Measurements from ENCODE around the gene SEMA5A.
A peak's percentile ranks its signal among the peaks of the same experiment; 100 is the strongest.

Gene SEMA5A

GRCh38 chr5:9278921-9279603, 266.8 kb downstream of the SEMA5A start:
- no peak for DNase-seq (ENCODE audit: low spot score)

DNA sequence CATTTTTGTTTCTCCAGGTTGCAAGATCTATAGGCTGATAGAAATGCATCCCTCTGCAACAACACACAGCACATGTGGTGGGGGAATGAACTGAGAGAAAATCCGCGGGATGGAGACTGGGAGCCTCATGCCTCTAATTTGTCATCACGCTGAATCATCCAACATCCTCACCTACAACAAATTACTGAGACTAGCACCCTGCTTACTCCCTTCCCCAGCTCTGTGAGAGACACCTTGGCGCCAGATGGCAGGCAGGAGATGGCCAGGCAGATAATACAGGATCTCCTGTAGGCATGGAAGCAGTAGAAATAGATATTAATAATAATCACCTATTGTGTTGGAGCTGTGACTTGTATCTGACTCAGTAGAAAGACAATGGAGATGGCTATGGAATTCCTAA, 276.9 kb downstream of the SEMA5A start:
- DNase-seq (ENCODE audit: low spot score): no peak

DNA sequence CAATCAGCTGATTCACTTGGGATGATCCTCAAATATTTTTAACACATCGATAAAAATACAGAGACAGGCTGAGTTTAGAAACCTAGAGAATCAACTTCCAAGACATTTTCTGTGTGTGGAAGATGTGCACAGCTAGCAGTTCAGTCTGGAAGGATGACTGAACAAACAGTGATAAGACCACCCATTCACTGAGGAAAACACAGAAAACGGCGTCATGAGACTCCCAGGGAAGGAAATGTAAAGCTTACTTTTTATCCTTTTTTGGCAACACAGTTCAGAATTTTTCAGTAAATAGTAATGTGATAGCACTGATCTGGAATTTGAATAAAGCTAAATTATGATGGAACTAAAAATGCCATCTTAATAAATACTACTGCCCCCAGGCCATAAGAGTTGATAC, 277.6 kb downstream of the SEMA5A start:
- no peak for DNase-seq (ENCODE audit: low spot score)

DNA sequence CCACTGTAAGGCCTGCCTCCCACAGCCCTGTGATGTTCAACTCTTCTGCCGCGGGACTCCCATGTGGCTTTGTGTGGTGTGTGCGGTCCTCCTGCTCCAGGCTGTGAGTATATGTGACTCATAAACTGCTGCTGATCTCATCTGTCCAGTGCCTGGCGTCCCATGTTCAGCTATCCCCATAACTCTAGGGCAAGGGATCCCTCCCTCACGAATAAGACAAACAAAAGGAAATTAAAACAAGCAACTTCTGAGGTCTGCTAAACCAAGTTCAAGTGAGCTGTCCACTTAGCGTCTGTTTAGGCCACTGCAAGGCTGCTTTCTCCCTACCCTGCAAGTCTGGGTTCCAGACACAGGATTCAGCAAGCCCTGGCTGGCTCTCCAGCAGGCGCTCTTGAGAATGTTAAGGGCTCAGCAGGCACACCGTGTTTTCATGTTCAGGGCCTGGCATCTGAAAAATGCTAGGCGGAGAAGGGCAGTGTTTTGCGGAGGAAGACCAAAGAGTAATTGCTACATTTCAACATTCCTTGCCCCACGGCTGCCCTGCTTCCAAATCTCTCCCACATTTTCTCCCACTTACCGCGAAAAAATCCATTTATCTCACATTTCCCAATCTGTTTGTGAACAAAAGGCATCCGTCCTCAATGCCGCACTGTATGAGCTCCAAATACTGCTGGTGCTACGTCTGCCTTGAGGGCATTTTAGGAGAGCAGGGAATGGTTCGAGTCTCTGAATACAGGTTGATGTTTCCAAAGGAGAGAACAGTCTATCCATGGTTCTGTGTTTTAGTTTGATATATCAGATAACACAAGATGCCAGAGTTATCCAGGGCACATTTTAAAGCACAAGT, 280.2 kb downstream of the SEMA5A start:
- DNase-seq (ENCODE audit: low spot score): peak; percentile 42

GRCh38 chr5:9264301-9264700, 281.6 kb downstream of the SEMA5A start:
- DNase-seq (ENCODE audit: low spot score): no peak

- DNase-seq (ENCODE audit: low spot score): no peak
These were observed 282.2 kb downstream of the SEMA5A start for GRCh38 chr5:9263656-9264055.

DNA sequence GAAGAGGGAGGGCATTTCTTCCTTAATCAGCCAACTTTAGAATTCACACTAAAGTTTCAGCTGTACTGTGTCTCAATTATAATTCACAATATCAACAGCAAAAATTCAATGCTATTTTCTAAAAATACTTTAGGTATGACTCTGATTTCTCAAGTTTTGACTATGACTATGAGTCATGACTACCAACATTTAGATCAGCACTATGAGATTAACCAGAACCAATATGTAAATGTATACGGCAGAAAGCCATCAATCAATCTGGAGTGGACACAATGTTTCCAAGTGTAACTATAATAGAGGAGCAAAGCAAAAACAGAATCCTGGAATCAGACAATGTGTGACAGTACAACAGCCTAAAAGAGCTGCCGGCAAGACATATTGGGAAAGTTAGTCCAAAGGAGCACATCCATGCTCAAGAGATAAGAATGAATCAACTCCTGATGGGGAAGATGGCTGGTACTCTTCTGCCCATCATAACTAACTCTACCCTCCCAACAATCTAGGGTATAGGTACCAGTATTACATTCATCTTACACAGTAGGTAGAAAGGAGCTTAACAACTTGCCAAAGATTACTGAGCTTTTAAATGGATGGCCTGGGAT, 294.4 kb downstream of the SEMA5A start:
- no peak for DNase-seq (ENCODE audit: low spot score)

- DNase-seq (ENCODE audit: low spot score): no peak
These were observed 296.6 kb downstream of the SEMA5A start for GRCh38 chr5:9249231-9249630.

- peak; percentile 60 for DNase-seq (ENCODE audit: low spot score)
These were observed 300.8 kb downstream of the SEMA5A start for GRCh38 chr5:9245071-9245470.

DNA sequence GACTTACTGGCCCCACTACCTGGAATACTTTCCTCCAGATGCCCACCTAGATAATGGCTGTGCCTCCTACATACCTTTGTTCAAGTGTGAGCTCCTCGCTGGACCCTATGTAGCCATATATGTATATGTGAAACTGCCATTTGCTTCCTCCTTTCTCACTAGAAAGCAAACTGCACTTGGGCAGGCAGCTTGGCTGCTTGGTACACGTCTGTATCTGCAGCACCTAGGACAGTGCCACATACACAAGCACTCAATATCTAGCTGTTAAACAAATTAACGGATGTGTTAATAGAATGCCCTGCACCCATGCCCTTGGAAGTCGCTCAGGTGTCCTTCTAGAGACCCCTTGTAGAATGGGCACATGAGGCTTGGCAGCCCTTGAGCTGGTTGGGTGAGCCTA, 301.5 kb downstream of the SEMA5A start:
- no peak for DNase-seq (ENCODE audit: low spot score)

DNA sequence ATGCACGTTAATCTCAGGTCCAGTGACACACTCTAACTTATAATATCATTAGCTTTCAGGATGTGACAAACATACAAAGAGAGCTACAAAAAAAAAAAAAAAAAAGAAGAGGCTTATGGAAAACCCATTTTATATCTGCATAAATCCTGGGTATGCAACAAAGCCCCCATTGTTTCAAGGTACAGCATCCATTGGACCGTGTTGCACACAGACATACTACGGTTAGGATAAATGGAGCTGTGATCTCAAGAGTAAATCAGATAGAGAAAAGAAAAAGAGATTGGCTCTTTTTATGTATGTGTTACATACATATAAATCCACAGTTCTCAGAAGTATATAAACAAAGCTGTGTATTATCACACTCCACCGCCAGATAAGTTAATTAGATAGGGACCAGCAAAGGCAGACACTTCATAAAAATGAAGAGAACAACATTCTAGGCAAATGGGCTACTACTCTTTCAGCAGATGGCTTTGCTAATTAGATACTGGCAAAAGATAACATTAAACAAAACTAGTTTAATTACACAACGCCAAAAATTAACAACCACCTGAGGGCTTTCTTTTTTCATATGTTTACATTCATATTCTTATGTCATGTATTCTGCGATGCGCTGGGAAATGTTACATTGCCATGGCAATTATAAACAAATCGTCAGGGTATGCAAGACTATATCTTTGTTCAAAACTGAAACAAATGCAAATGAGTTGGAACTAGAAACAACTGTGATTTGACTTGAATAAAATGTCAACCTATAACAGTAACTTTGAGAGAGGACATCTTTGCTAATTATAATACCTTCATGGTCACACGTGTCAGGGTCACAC, 304.2 kb downstream of the SEMA5A start:
- DNase-seq (ENCODE audit: low spot score): peak; percentile 51

GRCh38 chr5:9240431-9240830, 305.4 kb downstream of the SEMA5A start:
- no peak for DNase-seq (ENCODE audit: low spot score)

GRCh38 chr5:9239626-9240025, 306.2 kb downstream of the SEMA5A start:
- DNase-seq (ENCODE audit: low spot score): no peak

DNA sequence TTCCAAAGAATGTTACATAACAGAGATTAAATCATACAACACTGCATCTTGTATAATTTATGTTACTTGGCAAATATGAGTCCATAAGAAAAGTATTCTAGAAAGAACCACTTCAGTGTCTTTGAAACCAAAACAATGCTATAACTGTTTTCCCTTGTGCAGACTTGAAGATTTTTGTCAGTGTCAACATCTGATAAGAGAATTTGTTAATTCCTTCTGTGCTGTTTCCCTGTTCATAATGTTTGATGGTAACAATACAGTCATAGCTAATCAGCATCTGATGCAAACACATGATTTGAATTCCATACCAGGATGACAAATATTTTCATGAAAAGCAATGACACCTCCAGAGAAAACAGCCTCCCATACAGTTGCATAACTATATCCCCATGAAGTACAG, 306.8 kb downstream of the SEMA5A start:
- DNase-seq (ENCODE audit: low spot score): no peak

GRCh38 chr5:9233712-9234111, 312.2 kb downstream of the SEMA5A start:
- no peak for DNase-seq (ENCODE audit: low spot score)

- no peak for DNase-seq (ENCODE audit: low spot score)
These were observed 312.8 kb downstream of the SEMA5A start for GRCh38 chr5:9233035-9233434.

DNA sequence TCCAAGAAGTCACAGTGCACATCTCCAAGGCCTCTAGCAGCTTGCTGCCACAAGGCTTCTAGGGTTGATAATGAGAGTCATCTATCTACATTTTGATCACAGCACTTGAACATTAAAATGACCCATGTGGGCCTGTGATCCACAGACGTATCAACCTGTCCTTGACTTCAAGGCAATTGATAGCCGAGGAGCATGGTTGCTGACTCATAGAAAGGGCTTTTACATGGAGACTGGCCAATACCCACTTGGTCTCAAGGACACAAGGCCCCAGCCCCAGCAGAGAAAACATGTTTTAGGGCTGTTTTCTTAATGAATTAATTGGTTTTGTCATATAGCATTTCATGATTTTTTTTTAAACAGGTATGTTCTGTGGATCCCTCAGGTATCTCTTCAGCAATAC, 314.0 kb downstream of the SEMA5A start:
- DNase-seq (ENCODE audit: low spot score): no peak

DNA sequence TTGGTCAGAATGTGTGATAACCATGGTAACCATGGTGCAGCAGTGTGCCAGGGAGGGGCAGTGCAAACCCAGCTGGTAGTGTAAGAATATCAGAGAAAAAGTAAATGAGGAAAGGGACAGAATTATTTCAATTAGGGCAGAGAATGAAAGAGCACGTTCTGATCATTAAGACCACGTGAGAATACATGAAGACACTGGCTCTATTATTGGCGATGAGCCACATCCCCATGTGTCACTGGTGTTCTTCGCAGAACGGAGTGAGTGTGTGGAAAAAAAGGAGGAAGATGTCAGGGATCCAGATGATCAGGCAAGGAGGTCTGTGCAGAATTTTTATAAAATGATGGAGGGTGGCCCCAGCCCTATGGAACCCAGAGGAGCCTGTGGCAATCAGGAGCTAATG, 315.5 kb downstream of the SEMA5A start:
- DNase-seq (ENCODE audit: low spot score): no peak

GRCh38 chr5:9226016-9226536, 319.8 kb downstream of the SEMA5A start:
- DNase-seq (ENCODE audit: low spot score): no peak

- no peak for DNase-seq (ENCODE audit: low spot score)
These were observed 323.6 kb downstream of the SEMA5A start for GRCh38 chr5:9222054-9222976.

GRCh38 chr5:9218358-9218757, 327.5 kb downstream of the SEMA5A start:
- no peak for DNase-seq (ENCODE audit: low spot score)
